IMR-90 (cell line): ENCODE data around the gene MND1.

Source experiments
- BHLHE40 ChIP-seq: fragments of 150-350 bp; IDR thresholded peaks from 2 replicates; pipeline ENCODE4 v1.6.1; 2016; ENCODE audit warnings: mild to moderate bottlenecking, low read depth, low read length
- CEBPB ChIP-seq: IDR thresholded peaks from 2 replicates; pipeline ENCODE4 v1.6.1; 2012; ENCODE audit warnings: low read depth, low read length, improper control_type of control experiment
- CHD1 ChIP-seq: IDR thresholded peaks from 2 replicates; pipeline ENCODE4 v1.6.1; 2012; ENCODE audit warnings: low read depth, low read length, improper control_type of control experiment
- CTCF ChIP-seq: conservative IDR thresholded peaks from 2 replicates; pipeline ENCODE4 v1.5.1; 2012; ENCODE audit warnings: mild to moderate bottlenecking, low read depth, low read length, improper control_type of control experiment
- MAFK ChIP-seq: IDR thresholded peaks from 2 replicates; pipeline ENCODE4 v1.6.1; 2012; ENCODE audit warnings: low read depth, low read length, improper control_type of control experiment
- MAZ ChIP-seq: IDR thresholded peaks from 2 replicates; pipeline ENCODE4 v1.6.1; 2012; ENCODE audit warnings: low read depth, mild to moderate bottlenecking, low read length, improper control_type of control experiment, moderate library complexity, borderline replicate concordance
- MXI1 ChIP-seq: IDR thresholded peaks from 2 replicates; pipeline ENCODE4 v1.6.1; 2012; ENCODE audit warnings: low read depth, mild to moderate bottlenecking, low read length, moderate library complexity, borderline replicate concordance
- NFE2L2 ChIP-seq: fragments of 150-350 bp; IDR thresholded peaks from 2 replicates; pipeline ENCODE4 v1.6.1; 2016; ENCODE audit warnings: low read depth, mild to moderate bottlenecking, low read length
- POLR2A ChIP-seq: IDR thresholded peaks from 2 replicates; pipeline ENCODE4 v1.6.1; 2012; ENCODE audit warnings: mild to moderate bottlenecking, low read depth, low read length
- RAD21 ChIP-seq: IDR thresholded peaks from 2 replicates; pipeline ENCODE4 v1.6.1; 2012; ENCODE audit warnings: low read length, improper control_type of control experiment
- SMC3 ChIP-seq: fragments of 150-350 bp; IDR thresholded peaks from 2 replicates; pipeline ENCODE4 v1.6.1; 2016; ENCODE audit warnings: low read depth, mild to moderate bottlenecking, antibody characterized with exemption, low read length, moderate library complexity

GRCh38 chr4:153387981-153388380 lies 43.5 kb downstream of the MND1 start:
- TF ChIP-seq POLR2A: no peak
- TF ChIP-seq CTCF: no peak
- TF ChIP-seq CHD1: no peak
- TF ChIP-seq NFE2L2: no peak
- TF ChIP-seq SMC3: no peak
- no peak for TF ChIP-seq BHLHE40
- no peak for TF ChIP-seq CEBPB
- TF ChIP-seq MAFK: no peak
- no peak for TF ChIP-seq MAZ
- TF ChIP-seq RAD21: no peak
- TF ChIP-seq MXI1: no peak
